HepG2 (cell line): Measurements from ENCODE around the gene FLOT2. TPM values are rescaled to one million over a fixed set of nuclear protein-coding genes. Genes with fewer than 3 reads are reported as not detected.
A peak's percentile ranks its signal among the peaks of the same experiment; 100 is the strongest.

Experiments
- ADNP ChIP-seq: sonication (generic); formaldehyde crosslinking; IDR thresholded peaks from 2 replicates; pipeline ENCODE4 v1.4.0; 2020; ENCODE audit warnings: missing genetic modification reagents
- BATF2 ChIP-seq: sonication (generic); formaldehyde crosslinking; IDR thresholded peaks from 2 replicates; pipeline ENCODE4 v1.8.0; 2022; ENCODE audit warnings: mild to moderate bottlenecking, missing genetic modification reagents, moderate library complexity
- ELF1 ChIP-seq: sonication (generic); formaldehyde crosslinking; IDR thresholded peaks from 2 replicates; pipeline ENCODE4 v1.4.0; 2020; ENCODE audit warnings: missing genetic modification reagents
- ETV5 ChIP-seq: IDR thresholded peaks from 2 replicates; pipeline ENCODE4 v1.6.1; 2018; ENCODE audit warnings: missing biosample characterization, missing genetic modification reagents, inconsistent platforms, borderline replicate concordance
- GLI4 ChIP-seq: sonication (generic); formaldehyde crosslinking; IDR thresholded peaks from 2 replicates; pipeline ENCODE4 v1.5.1; 2020; ENCODE audit warnings: missing genetic modification reagents, mild to moderate bottlenecking, moderate library complexity, borderline replicate concordance
- RFXAP ChIP-seq: sonication (generic); formaldehyde crosslinking; IDR thresholded peaks from 2 replicates; pipeline ENCODE4 v1.4.0; 2020; ENCODE audit warnings: missing genetic modification reagents, borderline replicate concordance
- SAFB2 ChIP-seq: sonication (generic); formaldehyde crosslinking; IDR thresholded peaks from 2 replicates; pipeline ENCODE4 v1.5.1; 2020; ENCODE audit warnings: missing genetic modification reagents, low read depth, mild to moderate bottlenecking, borderline replicate concordance
- SIN3A ChIP-seq: IDR thresholded peaks from 2 replicates; pipeline ENCODE4 v1.6.1; 2011; ENCODE audit warnings: low read depth, mild to moderate bottlenecking, control low read depth, low read length, borderline replicate concordance
- SKI ChIP-seq: fragments of 450-650 bp; IDR thresholded peaks from one replicate; pipeline ENCODE4 v1.6.1; 2018; ENCODE audit warnings: mild to moderate bottlenecking; ENCODE audit not compliant: partially characterized antibody
- SOX6 ChIP-seq, 2 experiments: fragments of 450-650 bp in 1 of 2; sonication (generic) in 1 of 2; formaldehyde crosslinking in 1 of 2; IDR thresholded peaks; 2 replicates each; pipeline versions ENCODE4 v1.4.0 to v1.6.1; 2017 to 2020; ENCODE audit warnings: antibody characterized with exemption in 1 of 2, mild to moderate bottlenecking in 1 of 2, missing genetic modification reagents in 1 of 2
- TAF1 ChIP-seq: sonication (generic); formaldehyde crosslinking; IDR thresholded peaks from 2 replicates; pipeline ENCODE4 v1.4.0; 2020; ENCODE audit warnings: missing genetic modification reagents
- ZFAT ChIP-seq: sonication (generic); formaldehyde crosslinking; conservative IDR thresholded peaks from 2 replicates; pipeline ENCODE4 v1.8.1; 2023; ENCODE audit warnings: missing genetic modification reagents, inconsistent platforms
- ZNF256 ChIP-seq: sonication (generic); formaldehyde crosslinking; conservative IDR thresholded peaks from 2 replicates; pipeline ENCODE4 v1.4.0; 2020; ENCODE audit warnings: missing genetic modification reagents
- ZNF3 ChIP-seq: IDR thresholded peaks from 2 replicates; pipeline ENCODE4 v1.7.0; 2017; ENCODE audit warnings: inconsistent platforms
- ZNF546 ChIP-seq: sonication (generic); formaldehyde crosslinking; conservative IDR thresholded peaks from 2 replicates; pipeline ENCODE4 v1.8.1; 2023; ENCODE audit warnings: mild to moderate bottlenecking, missing genetic modification reagents
- ZNF580 ChIP-seq: IDR thresholded peaks from 2 replicates; pipeline ENCODE4 v1.6.1; 2016; ENCODE audit warnings: low read depth, borderline replicate concordance
- ZNF780A ChIP-seq: sonication (generic); formaldehyde crosslinking; IDR thresholded peaks from 2 replicates; pipeline ENCODE4 v1.8.0; 2022; ENCODE audit warnings: mild to moderate bottlenecking, missing genetic modification reagents, moderate library complexity
- ZNF878 ChIP-seq: sonication (generic); formaldehyde crosslinking; IDR thresholded peaks from 2 replicates; pipeline ENCODE4 v1.8.1; 2023; ENCODE audit warnings: mild to moderate bottlenecking, missing genetic modification reagents, moderate library complexity
- polyA plus RNA-seq, 8 experiments: library from polyadenylated mRNA; depleted of rRNA in 3 of 8; stranded (reverse) in 7 of 8; unstranded in 1 of 8; fragments of >200 nt; fragmentation: Illumina TruSeq in 4 of 8; extraction: Trizol in 4 of 8; gene quantifications; 2 replicates each; pipeline versions ENCODE4 v1.2.1 to v1.2.3, GENCODE V29; 2011 to 2016; ENCODE audit warnings: low read depth in 4 of 8, missing spikeins in 1 of 8, mixed read lengths in 1 of 8; ENCODE audit not compliant: insufficient read depth in 1 of 8
- total RNA-seq, 5 experiments: library from RNA; depleted of rRNA; stranded (reverse); fragments of >200 nt; fragmentation: Illumina TruSeq; extraction: Trizol; gene quantifications; 2 replicates each; pipeline ENCODE4 v1.2.3, GENCODE V29; 2016; ENCODE audit warnings: low read depth in 1 of 5
- TF ChIP-seq, protein P1 (sequence below): sonication (generic); formaldehyde crosslinking; IDR thresholded peaks from 2 replicates; pipeline ENCODE4 v1.5.0; 2020; ENCODE audit warnings: missing genetic modification reagents
- TF ChIP-seq, protein P2 (sequence below): sonication (generic); formaldehyde crosslinking; IDR thresholded peaks from 2 replicates; pipeline ENCODE4 v1.8.0; 2023; ENCODE audit warnings: mild to moderate bottlenecking, missing genetic modification reagents
- TF ChIP-seq, protein P3 (sequence below), 2 experiments: fragments of 450-650 bp in 1 of 2; sonication (generic) in 1 of 2; formaldehyde crosslinking; IDR thresholded peaks; 2 replicates each; pipeline versions ENCODE4 v1.5.0 to v1.8.0; 2020 to 2022; ENCODE audit warnings: mild to moderate bottlenecking in 1 of 2, missing genetic modification reagents in 1 of 2
- TF ChIP-seq, protein P4 (sequence below): sonication (generic); formaldehyde crosslinking; IDR thresholded peaks from 2 replicates; pipeline ENCODE4 v1.5.0; 2020; ENCODE audit warnings: mild to moderate bottlenecking, missing genetic modification reagents, moderate library complexity

Gene FLOT2
- total and polyA plus RNA-seq, 2 of the 13 experiments (the other 11 are each of a cell fraction or from before 2014, with no cell fraction given): 54.3 to 54.5 TPM

DNA sequence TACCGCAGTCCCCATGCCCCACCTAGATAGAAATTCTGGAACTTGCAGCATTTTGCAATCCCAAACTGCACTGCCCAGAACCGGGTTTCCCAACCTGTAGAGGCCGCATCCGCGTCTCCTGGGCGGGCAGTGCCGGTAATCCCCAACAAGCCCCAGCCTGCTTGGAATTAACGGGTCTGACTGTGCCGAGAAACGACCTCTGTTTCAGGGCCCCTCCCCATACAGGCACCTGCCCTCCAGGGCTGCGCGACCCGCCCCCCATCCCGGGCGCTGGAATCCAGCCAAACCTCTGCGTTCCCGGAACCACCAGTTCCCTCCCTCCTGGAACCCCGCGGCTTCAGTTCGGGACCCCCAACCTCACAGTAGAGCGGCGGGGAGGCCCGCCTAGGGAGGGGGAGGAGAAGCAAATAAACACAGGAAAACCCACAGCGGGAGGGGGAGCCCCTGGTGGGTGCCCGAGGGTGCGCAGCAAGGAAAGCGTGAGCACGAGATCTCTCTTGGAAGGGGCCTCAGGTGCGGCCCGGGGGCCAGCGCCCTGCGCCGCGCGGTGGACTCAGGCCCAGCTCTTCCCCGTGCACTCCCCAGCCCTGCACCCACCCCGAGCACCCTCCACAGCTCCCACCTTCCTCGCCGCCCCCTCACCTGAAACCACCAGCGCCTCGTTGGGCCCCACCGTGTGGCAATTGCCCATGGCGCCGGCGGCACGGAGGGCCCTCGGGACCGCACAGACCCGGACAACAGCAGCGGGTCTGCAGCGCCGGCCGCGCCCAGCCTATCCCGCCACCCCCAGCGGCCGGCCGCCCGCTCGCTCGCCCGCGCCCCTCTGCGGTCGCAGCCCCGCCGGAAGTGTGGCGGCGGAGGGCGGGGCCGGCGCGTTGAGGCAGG is at the start of gene FLOT2 (continued):
- 0 out of 2 replicates have a peak, but pooled peaks have one; percentile 38 for TF ChIP-seq ZNF580 (CRISPR knock-in tag)
- TF ChIP-seq, protein P1, sequence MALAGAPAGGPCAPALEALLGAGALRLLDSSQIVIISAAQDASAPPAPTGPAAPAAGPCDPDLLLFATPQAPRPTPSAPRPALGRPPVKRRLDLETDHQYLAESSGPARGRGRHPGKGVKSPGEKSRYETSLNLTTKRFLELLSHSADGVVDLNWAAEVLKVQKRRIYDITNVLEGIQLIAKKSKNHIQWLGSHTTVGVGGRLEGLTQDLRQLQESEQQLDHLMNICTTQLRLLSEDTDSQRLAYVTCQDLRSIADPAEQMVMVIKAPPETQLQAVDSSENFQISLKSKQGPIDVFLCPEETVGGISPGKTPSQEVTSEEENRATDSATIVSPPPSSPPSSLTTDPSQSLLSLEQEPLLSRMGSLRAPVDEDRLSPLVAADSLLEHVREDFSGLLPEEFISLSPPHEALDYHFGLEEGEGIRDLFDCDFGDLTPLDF (CRISPR knock-in tag): 0 out of 2 replicates have a peak, but pooled peaks have one; percentile 22
- TF ChIP-seq ZNF3 (CRISPR knock-in tag): no peak
- 0 out of 2 replicates have a peak, but pooled peaks have one; percentile 15 for TF ChIP-seq ZFAT (CRISPR knock-in tag)
- no peak for TF ChIP-seq SOX6 (IDR thresholded peaks at IDR 0.05)
- peak; percentile 30 for TF ChIP-seq SOX6 (CRISPR knock-in tag; IDR thresholded peaks at IDR 0.05)
- TF ChIP-seq SKI: peak; percentile 53
- TF ChIP-seq ZNF780A (CRISPR knock-in tag): peak; percentile 73; the same call in 1 of the 2 replicates
- TF ChIP-seq RFXAP (CRISPR knock-in tag): peak; percentile 22; the same call in 1 of the 2 replicates
- peak; percentile 9; the same call in 1 of the 2 replicates for TF ChIP-seq SIN3A
- TF ChIP-seq BATF2 (CRISPR knock-in tag): 0 out of 2 replicates have a peak, but pooled peaks have one; percentile 30
- peak; percentile 56 for TF ChIP-seq ELF1
- TF ChIP-seq ETV5 (CRISPR knock-in tag): peak; percentile 71; the same call in 1 of the 2 replicates
- 0 out of 2 replicates have a peak, but pooled peaks have one; percentile 3 for TF ChIP-seq ADNP (CRISPR knock-in tag)
- TF ChIP-seq GLI4 (CRISPR knock-in tag): peak; percentile 30; the same call in 1 of the 2 replicates
- TF ChIP-seq ZNF878 (CRISPR knock-in tag): 0 out of 2 replicates have a peak, but pooled peaks have one; percentile 22
- TF ChIP-seq, protein P2, sequence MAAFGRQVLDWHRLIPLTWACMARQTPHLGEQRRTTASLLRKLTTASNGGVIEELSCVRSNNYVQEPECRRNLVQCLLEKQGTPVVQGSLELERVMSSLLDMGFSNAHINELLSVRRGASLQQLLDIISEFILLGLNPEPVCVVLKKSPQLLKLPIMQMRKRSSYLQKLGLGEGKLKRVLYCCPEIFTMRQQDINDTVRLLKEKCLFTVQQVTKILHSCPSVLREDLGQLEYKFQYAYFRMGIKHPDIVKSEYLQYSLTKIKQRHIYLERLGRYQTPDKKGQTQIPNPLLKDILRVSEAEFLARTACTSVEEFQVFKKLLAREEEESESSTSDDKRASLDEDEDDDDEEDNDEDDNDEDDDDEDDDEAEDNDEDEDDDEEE: peak; percentile 21; the same call in 1 of the 2 replicates
- peak; percentile 87; the same call in 1 of the 2 replicates for TF ChIP-seq SAFB2 (CRISPR knock-in tag)
- no peak for TF ChIP-seq ZNF256 (CRISPR knock-in tag)
- TF ChIP-seq, protein P3, sequence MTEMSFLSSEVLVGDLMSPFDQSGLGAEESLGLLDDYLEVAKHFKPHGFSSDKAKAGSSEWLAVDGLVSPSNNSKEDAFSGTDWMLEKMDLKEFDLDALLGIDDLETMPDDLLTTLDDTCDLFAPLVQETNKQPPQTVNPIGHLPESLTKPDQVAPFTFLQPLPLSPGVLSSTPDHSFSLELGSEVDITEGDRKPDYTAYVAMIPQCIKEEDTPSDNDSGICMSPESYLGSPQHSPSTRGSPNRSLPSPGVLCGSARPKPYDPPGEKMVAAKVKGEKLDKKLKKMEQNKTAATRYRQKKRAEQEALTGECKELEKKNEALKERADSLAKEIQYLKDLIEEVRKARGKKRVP (CRISPR knock-in tag; IDR thresholded peaks at IDR 0.05): peak in 1 of 2 experiments; percentile 74; a peak in 2 of 4 replicates
- TF ChIP-seq, protein P4, sequence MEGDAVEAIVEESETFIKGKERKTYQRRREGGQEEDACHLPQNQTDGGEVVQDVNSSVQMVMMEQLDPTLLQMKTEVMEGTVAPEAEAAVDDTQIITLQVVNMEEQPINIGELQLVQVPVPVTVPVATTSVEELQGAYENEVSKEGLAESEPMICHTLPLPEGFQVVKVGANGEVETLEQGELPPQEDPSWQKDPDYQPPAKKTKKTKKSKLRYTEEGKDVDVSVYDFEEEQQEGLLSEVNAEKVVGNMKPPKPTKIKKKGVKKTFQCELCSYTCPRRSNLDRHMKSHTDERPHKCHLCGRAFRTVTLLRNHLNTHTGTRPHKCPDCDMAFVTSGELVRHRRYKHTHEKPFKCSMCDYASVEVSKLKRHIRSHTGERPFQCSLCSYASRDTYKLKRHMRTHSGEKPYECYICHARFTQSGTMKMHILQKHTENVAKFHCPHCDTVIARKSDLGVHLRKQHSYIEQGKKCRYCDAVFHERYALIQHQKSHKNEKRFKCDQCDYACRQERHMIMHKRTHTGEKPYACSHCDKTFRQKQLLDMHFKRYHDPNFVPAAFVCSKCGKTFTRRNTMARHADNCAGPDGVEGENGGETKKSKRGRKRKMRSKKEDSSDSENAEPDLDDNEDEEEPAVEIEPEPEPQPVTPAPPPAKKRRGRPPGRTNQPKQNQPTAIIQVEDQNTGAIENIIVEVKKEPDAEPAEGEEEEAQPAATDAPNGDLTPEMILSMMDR (CRISPR knock-in tag): peak; percentile 50
- peak; percentile 64; the same call in 1 of the 2 replicates for TF ChIP-seq TAF1 (CRISPR knock-in tag)
- no peak; the same call in 1 of the 2 replicates for TF ChIP-seq ZNF546
